ENCODE data around the gene UPP2. TPM values are rescaled to one million over a fixed set of nuclear protein-coding genes. Genes with fewer than 3 reads are reported as not detected.

Gene UPP2
- total and polyA plus RNA-seq, 2 of the 8 experiments (the other 6 are each of a cell fraction or from before 2014, with no cell fraction given) = not detected

- TF ChIP-seq CHD7 (IDR thresholded peaks at IDR 0.05; ENCODE audit: insufficient replicate concordance, low read length) (no peak), SP2 (IDR thresholded peaks at IDR 0.05; ENCODE audit: low read length) (no peak), JUN (IDR thresholded peaks at IDR 0.05; ENCODE audit: low read depth, low read length) (no peak), RAD21 (IDR thresholded peaks at IDR 0.05 in 1 of 2, conservative IDR thresholded peaks at IDR 0.05 in 1 of 2; ENCODE audit: low read depth in 2 of 2, low read length in 2 of 2) (no peak), ZNF274 (IDR thresholded peaks at IDR 0.05; ENCODE audit: borderline replicate concordance, extremely low read depth, low read length) (no peak), ATF3 (IDR thresholded peaks at IDR 0.05; ENCODE audit: insufficient read depth, low read depth, low read length) (no peak)
Measured at GRCh38 chr2:158134655-158135054, 33.0 kb downstream of the UPP2 start (continued).
